DMS53 treated with DMSO at 0.1 percent for 48 hours (cell line): ENCODE measurements around the gene KRT13.

ENCODE experiments used
- DNase-seq: peaks from one replicate; lab custom pipeline; 2025; ENCODE audit not compliant: unreplicated experiment; lab: John Stamatoyannopoulos, UW

The KRT13 gene

GRCh38 chr17:41498276-41498675 is 7.1 kb downstream of the KRT13 start:
- DNase-seq: no peak

DNA sequence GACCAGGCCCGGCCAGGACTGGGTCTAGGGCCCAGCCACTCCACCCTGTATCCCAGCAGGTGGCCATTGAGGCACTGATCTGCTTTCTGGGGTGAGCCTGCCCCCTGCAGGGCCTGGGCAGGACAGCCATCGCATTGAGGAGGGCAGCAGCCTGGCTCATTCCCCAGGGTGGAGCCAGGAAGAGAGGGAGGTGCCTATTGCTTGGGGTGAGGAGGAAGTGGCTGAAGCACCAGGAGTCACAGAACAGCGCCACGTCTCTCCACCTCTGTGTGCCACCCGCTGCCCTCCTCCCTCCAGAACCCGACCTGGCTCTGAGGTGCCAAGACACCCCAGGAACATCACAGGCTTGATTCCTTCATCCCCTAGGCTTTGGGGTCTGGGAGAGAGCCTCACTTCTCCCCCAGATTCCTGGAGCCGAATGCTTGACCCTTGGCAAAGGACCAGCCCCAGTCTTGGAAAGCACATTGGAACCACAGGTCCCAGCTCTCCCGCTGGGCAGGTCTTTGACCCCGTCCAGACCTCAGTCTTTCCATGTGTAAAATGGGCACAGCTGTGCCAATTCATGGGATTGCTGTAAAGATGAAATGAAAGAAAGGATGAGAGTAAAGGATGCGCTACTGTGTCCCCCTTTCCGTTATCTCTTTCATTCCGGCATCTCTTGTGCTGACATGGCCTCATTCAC is 8.5 kb downstream of the KRT13 start:
- DNase-seq: peak; percentile 87

- DNase-seq: no peak
Measured at GRCh38 chr17:41494524-41494923, 10.9 kb downstream of the KRT13 start.

DNA sequence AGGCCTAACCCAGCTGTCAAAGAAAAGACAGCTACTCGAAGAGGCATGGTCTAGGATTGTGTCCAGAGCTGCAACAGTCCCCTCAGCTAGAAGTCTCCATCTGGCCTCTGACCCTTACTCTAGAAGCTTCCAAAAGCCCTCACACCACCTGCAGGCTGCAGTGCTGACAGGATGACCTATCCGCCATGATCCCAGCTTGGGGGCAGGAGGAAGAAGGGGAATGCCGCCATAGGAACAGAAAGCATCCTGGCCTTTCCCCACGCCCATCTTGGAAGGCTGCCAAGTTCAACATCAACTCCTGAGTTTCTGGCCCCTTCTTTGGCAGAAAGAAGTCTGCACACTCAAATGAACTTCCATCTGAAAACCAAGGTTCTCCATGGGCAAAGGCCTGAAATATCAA is 12.6 kb downstream of the KRT13 start:
- no peak for DNase-seq

- no peak for DNase-seq
Measured at GRCh38 chr17:41492351-41492750, 13.1 kb downstream of the KRT13 start.

- DNase-seq: no peak
Measured at GRCh38 chr17:41491476-41491875, 13.9 kb downstream of the KRT13 start.

DNA sequence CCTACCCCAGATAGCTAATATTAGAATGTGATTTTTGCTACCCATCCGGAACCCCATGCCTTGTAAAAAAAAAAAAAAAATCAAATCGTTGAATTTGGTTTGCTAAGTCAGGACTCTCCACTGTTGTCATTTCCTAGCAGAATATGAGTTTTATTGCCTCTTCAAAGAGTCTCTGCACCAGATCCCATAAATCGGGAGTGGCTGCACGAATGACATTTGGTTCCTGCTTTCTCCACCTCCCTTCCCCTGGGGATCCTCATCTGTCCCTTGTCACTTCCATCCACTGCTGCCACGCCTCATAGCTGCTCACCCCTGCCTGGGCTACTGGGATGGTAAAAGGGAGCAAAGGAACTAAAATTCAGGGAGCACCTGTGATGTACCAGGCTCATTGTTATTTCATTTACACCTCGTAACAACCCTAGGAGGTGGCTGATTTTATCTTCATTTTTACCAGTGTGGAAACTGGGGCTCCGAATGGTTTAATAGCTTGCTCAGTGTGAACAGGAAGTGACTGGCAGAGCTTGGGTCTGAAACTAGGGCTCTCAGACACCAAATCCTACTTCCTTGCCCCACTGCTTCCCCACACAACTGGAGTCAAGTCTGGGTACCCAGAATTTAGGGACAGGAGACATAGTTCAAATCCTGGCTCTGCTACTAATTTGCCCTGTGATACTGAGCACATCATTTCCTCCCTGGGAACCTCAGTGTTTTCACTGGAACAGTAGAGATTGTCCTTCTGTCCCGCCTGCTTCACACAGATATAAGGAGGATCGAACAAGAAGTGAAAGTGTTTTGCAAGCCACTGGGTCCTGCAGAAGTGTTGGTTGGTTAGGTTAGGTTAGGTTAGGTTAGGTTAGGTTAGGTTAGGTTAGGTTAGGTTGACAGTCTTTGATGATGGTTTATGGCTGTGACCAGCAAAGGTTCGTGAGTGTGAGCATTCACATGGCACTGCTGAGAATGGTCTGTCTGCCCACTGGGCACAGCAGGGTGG is 15.1 kb downstream of the KRT13 start:
- DNase-seq: no peak

GRCh38 chr17:41489531-41489930 is 15.9 kb downstream of the KRT13 start, which contains the start of gene KRT36:
TSS of gene KRT36 (minus strand) at chr17:41489910. CDS start at chr17:41489864, 46 bp downstream.
- DNase-seq: no peak

DNA sequence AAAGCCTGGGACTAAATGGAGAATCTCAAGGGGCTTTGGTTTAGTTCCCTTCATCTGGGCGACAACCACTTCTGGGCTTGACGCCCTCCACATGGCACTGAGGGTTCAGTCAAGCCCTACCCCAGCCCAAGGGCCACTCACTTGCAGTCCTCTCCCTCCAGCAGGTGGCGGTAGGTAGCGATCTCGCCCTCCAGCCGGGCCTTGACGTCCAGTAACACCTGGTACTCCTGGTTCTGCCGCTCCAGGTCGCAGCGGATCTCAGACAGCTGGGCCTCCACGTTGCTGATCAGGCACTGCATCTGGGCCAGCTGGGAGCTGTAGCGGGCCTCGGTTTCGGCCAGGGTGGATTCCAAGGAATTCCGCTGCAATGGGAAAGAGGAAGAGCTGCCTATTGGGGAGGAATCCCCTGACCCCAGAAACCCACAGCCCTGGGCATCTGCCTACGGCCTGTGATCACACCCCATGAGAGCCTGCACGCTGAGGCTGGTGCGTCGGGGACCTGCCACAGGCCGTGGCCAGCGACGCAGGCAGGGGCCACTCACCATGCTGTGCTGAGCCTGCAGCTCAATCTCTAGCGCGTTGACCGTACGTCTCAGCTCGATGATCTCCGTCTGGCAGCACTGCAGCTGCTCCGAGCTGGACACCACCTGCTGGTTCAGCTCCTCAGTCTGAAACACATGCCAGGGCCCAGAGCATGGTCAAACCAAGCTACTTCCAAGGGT is 18.4 kb downstream of the KRT13 start:
- no peak for DNase-seq

- no peak for DNase-seq
Measured at GRCh38 chr17:41486316-41486715, 19.1 kb downstream of the KRT13 start.

- no peak for DNase-seq
Measured at GRCh38 chr17:41484920-41485904, 20.2 kb downstream of the KRT13 start.

DNA sequence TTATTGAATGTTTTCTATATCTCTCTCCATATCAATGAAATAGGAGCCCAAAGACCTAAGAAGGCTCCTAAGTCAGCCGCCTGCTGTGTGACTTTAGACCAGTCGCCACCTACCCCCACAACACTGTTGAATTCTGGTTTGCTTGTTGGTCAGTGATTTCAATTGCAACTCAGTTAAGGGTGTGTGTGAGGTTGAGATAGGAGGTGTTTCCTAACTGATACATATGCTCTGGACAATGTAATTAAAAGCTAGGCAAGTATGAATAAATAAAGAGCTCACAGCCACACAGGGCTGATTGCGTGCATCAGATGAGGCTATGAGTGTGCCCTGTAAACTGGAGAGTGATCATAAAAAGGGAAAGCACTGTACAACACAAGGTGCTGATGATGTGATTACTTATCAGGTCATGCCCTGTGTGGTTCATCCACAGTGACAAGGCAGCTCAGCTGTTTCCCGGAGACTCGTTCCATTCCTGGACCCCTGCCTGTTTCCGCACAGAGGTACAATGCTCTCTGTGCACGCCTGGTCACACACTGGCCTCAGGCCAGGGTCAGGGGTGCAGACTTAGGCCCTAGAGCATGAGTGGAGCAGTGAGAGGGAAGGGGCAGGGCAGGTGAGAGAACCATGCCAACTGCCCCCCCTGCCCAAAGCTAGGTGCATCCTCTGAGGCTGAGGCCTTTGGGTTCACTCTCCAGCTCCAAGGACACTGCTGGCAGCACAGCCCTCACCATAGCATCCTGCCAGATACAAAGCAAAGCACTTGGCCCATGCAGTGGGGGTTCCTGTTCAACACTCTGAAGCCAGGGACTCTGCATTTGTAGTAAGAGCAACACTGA is 21.2 kb downstream of the KRT13 start:
- DNase-seq: no peak

- DNase-seq: no peak
Measured at GRCh38 chr17:41483531-41483930, 21.9 kb downstream of the KRT13 start.

GRCh38 chr17:41481036-41481435 is 24.4 kb downstream of the KRT13 start, which contains the start of gene KRT35:
TSS of gene KRT35 (minus strand) at chr17:41481151. CDS start at chr17:41481097, 54 bp downstream.
- DNase-seq: no peak

DNA sequence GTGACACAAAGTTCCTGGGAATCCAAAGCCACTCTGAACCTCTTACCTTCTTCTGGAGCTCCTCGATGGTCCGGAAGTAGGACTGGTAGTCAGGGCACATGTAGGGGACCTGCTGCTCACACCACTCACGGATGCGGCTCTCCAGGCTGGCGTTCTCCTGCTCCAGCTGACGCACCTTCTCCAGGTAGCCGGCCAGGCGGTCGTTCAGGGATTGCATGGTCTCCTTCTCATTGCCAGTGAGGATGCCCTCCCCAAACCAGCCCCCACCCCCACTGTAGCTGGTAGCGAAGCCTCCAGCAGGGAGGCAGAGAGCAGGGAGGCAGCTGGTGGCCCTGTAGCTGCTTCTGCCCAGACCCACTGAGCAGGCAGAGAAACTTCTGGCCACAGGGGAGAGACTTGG is 24.8 kb downstream of the KRT13 start:
- DNase-seq: no peak

GRCh38 chr17:41480136-41480535 is 25.3 kb downstream of the KRT13 start:
- DNase-seq: no peak

- DNase-seq: no peak
Measured at GRCh38 chr17:41478237-41478636, 27.2 kb downstream of the KRT13 start.

DNA sequence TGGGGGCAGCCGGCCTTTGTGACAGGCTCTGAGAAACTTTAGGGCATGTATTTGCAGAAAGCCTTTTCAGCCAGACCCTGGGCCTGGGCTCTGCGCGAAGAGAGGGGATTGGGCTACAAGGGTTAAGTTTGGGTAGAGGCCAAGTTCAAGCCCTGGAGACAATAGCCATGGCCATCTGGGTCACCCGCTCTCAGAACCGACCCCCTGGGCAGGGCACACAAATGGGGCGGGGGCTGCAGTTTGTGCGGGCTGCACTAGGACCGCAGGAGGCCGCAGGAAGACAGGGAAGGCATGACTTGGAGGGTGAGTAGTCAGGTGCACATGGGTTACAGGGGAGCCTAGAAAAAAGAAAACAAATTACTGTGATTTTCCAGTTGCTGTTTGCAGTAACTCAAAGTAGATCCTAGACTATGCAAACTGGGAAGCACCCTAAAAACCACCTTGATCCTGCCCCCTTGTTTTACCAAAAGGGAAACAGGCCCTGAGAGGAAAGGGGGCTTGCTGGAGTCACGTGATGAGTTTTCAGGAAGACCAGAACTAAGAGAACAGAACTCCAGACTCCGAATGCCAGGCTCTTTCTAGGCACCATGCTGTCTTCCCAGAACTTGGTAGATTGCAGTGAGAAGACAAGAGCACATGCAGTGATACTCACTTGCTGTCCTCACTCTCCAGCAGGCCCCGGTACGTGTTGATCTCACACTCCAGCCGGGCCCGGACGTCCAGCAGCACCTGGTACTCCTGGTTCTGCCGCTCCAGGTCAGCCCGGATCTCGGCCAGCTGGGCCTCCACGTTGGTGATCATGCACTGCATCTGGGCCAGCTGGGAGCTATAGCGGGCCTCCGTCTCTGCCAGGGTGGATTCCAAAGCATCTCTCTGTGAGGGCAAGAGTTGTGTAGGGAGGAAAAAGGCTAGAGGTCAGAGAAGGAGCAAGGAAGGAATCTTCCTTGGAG is 28.3 kb downstream of the KRT13 start:
- no peak for DNase-seq
